HUES48 (cell line): ENCODE results near the gene C9.
"Not testable (repeated sequence)": the region's sequence is repeated elsewhere in the genome, so short reads cannot be mapped to it uniquely, and the experiment has no call there.

Experiments
- H3K27ac ChIP-seq: one replicate; pipeline ENCODE4 v1.7.0; 2013; ENCODE audit warnings: low read depth, low read length, inconsistent platforms
- H3K27me3 ChIP-seq: 2 replicates; pipeline ENCODE4 v1.6.1; 2013; ENCODE audit warnings: mild to moderate bottlenecking, low read length; ENCODE audit not compliant: control insufficient read depth, insufficient read depth
- H3K36me3 ChIP-seq: 2 replicates; pipeline ENCODE4 v1.6.1; 2013; ENCODE audit warnings: low read length; ENCODE audit not compliant: control insufficient read depth, insufficient read depth
- H3K4me1 ChIP-seq: 2 replicates; pipeline ENCODE4 v1.6.1; 2013; ENCODE audit warnings: mild to moderate bottlenecking, low read length; ENCODE audit not compliant: control insufficient read depth, insufficient read depth
- H3K4me3 ChIP-seq: 2 replicates; pipeline ENCODE4 v1.5.1; 2013; ENCODE audit warnings: mild to moderate bottlenecking, low read depth, low read length
- H3K9ac ChIP-seq: 2 replicates; pipeline ENCODE4 v1.6.1; 2013; ENCODE audit warnings: mild to moderate bottlenecking, low read depth, low read length, moderate library complexity
- H3K9me3 ChIP-seq: 2 replicates; pipeline ENCODE4 v1.6.1; 2013; ENCODE audit warnings: low read length; ENCODE audit not compliant: control insufficient read depth, insufficient read depth

Gene C9

DNA sequence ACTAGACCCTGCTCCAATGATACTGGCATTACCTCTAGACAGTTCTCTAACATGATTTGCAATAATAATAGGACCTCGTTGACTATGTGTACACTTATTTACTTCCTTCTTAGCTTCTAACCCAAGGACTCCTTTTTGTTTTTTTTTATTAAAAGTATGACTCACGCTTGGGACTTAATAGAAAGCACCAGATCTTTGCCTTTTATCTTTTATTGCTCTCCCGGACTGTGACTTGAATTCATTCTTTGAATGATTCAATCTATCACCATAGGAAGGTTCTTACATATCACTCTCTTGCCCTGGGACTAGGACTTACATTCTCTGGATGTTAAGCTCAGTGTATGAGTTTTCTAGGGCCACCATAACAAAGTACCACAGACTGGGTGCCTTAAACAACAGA is 9.0 kb downstream of the C9 start:
- no peak overlapping the region for H3K27ac ChIP-seq
- peaks cover 7% of the 10 kb centered on the region for H3K9me3 ChIP-seq
- no peaks in the 10 kb centered on the region for H3K4me1 ChIP-seq
- H3K36me3 ChIP-seq, result no peaks in the 10 kb centered on the region
- no peaks in the 10 kb centered on the region for H3K27me3 ChIP-seq
- no peak overlapping the region for H3K4me3 ChIP-seq
- no peak overlapping the region for H3K9ac ChIP-seq

DNA sequence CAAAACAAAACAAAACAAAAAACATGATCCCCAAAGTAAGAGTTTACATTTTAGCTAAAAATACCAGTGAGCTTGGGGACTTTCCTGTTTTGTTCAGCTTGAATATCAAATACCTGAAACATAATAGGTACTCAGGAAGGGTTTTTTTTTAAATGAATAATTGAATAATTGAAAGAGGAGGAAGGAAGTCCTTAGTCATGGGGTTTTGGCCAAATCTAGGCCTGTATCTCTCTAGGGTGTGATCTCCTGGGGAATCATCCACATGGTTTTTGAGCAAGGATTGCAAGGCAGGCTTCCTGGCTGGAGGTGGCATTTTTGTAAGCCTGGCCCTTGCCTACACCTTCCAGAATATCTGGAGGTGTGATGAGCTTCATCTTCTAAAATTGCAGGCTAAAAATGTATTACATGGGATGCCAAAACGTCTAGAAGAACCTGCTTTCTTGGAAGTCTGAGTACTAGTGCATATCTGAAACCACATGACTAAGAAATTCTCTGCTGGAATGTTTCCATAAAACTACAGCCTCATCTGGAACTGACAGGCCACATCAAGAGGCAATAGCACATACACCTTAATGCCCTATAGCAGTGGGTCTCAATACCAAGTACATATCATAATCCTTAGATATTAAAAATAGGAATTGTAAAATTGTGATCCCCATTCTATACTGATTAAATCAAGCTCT is 10.4 kb downstream of the C9 start:
- Histone ChIP-seq H3K9ac (no peak overlapping the region), H3K4me1 (no peaks in the 10 kb centered on the region), H3K27ac (no peak overlapping the region), H3K36me3 (no peaks in the 10 kb centered on the region), H3K9me3 (peaks cover 7% of the 10 kb centered on the region), H3K4me3 (no peak overlapping the region), H3K27me3 (no peaks in the 10 kb centered on the region)

DNA sequence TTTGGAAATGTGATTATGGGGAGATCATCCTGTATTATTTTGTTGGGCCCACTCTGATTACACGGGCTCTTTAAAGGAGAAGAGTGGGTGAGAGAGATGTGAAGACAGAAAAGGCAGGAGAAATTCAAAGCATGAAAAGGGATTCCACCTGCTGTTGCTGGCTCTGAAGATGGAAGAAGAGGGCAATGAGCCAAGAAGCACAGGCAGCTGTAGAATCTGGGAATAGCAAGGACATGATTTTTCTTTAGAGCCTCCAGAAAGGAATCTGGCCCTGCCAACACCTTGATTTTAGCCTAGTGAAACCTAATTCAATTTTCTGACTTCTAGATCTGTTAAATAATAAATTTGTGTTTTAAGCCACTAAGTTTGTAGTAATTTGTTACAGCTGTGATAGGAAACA is 11.3 kb downstream of the C9 start:
- Histone ChIP-seq H3K27ac (no peak overlapping the region), H3K9me3 (peaks cover 7% of the 10 kb centered on the region), H3K4me1 (no peaks in the 10 kb centered on the region), H3K36me3 (no peaks in the 10 kb centered on the region), H3K4me3 (no peak overlapping the region), H3K27me3 (no peaks in the 10 kb centered on the region), H3K9ac (no peak overlapping the region)

GRCh38 chr5:39352170-39352569 is 12.1 kb downstream of the C9 start:
- Histone ChIP-seq H3K36me3 (no peaks in the 10 kb centered on the region), H3K9me3 (peaks cover 7% of the 10 kb centered on the region), H3K4me3 (no peak overlapping the region), H3K9ac (no peak overlapping the region), H3K27ac (no peak overlapping the region), H3K27me3 (no peaks in the 10 kb centered on the region), H3K4me1 (no peaks in the 10 kb centered on the region)

DNA sequence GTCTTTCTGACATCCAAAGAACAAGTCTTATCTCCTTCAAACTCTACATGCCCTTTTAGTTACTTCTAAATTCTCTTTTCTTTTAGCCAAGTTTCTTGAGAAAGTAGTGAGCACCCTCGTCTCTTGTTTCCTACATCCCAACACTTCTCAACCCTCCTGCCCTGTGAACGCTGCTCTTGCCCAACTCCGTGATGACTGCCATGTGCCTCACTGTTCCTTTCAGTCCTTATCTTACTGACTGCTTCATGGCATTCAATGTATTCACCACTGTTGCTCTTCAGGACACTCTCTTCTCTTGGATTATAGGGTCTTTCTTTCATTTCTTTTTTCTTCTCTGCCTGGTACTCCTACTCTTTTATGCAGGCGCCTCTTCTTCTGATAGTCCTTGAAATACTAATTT is 14.8 kb downstream of the C9 start:
- no peak overlapping the region for H3K27ac ChIP-seq
- H3K9ac ChIP-seq, result no peak overlapping the region
- H3K27me3 ChIP-seq, result no peaks in the 10 kb centered on the region
- H3K4me3 ChIP-seq, result no peak overlapping the region
- no peaks in the 10 kb centered on the region for H3K36me3 ChIP-seq
- H3K4me1 ChIP-seq, result no peaks in the 10 kb centered on the region
- peaks cover 7% of the 10 kb centered on the region for H3K9me3 ChIP-seq

GRCh38 chr5:39342460-39342859 is 21.8 kb downstream of the C9 start:
- Histone ChIP-seq H3K9ac (no peak overlapping the region), H3K36me3 (no peaks in the 10 kb centered on the region), H3K27me3 (no peaks in the 10 kb centered on the region), H3K4me3 (no peak overlapping the region), H3K9me3 (peaks cover 7% of the 10 kb centered on the region), H3K4me1 (peaks cover 10% of the 10 kb centered on the region), H3K27ac (no peak overlapping the region)

GRCh38 chr5:39341896-39342295 is 22.4 kb downstream of the C9 start:
- H3K9ac ChIP-seq, result no peak overlapping the region
- peaks cover 10% of the 10 kb centered on the region for H3K4me1 ChIP-seq
- no peaks in the 10 kb centered on the region for H3K27me3 ChIP-seq
- no peaks in the 10 kb centered on the region for H3K36me3 ChIP-seq
- no peak overlapping the region for H3K27ac ChIP-seq
- H3K4me3 ChIP-seq, result no peak overlapping the region
- peaks cover 7% of the 10 kb centered on the region for H3K9me3 ChIP-seq

- H3K27ac ChIP-seq, result no peak overlapping the region
- H3K36me3 ChIP-seq, result no peaks in the 10 kb centered on the region
- H3K9me3 ChIP-seq, result peaks cover 7% of the 10 kb centered on the region
- H3K27me3 ChIP-seq, result no peaks in the 10 kb centered on the region
- no peak overlapping the region for H3K4me3 ChIP-seq
- H3K4me1 ChIP-seq, result peaks cover 10% of the 10 kb centered on the region
- H3K9ac ChIP-seq, result no peak overlapping the region
Observed at GRCh38 chr5:39340506-39340905, 23.8 kb downstream of the C9 start.

- H3K27ac ChIP-seq, result no peak overlapping the region
- H3K36me3 ChIP-seq, result no peaks in the 10 kb centered on the region
- H3K9me3 ChIP-seq, result peaks cover 13% of the 10 kb centered on the region
- no peak overlapping the region for H3K9ac ChIP-seq
- no peaks in the 10 kb centered on the region for H3K27me3 ChIP-seq
- no peak overlapping the region for H3K4me3 ChIP-seq
- H3K4me1 ChIP-seq, result peaks cover 6% of the 10 kb centered on the region
Observed at GRCh38 chr5:39337252-39337915, 26.9 kb downstream of the C9 start.

DNA sequence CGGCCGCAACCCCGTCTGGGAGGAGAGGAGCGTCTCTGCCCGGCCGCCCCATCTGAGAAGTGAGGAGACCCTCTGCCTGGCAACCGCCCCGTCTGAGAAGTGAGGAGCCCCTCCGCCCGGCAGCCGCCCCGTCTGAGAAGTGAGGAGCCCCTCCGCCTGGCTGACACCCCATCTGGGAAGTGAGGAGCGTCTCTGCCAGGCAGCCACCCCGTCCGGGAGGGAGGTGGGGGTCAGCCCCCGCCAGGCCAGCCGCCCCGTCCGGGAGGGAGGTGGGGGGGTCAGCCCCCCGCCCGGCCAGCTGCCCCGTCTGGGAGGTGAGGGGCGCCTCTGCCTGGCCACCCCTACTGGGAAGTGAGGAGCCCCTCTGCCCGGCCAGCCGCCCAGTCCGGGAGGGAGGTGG is 30.0 kb downstream of the C9 start:
- H3K4me1 ChIP-seq, H3K36me3 ChIP-seq, H3K27me3 ChIP-seq, H3K9ac ChIP-seq, H3K4me3 ChIP-seq, H3K27ac ChIP-seq: not testable (repeated sequence)
- H3K9me3 ChIP-seq, result peaks cover 13% of the 10 kb centered on the region

DNA sequence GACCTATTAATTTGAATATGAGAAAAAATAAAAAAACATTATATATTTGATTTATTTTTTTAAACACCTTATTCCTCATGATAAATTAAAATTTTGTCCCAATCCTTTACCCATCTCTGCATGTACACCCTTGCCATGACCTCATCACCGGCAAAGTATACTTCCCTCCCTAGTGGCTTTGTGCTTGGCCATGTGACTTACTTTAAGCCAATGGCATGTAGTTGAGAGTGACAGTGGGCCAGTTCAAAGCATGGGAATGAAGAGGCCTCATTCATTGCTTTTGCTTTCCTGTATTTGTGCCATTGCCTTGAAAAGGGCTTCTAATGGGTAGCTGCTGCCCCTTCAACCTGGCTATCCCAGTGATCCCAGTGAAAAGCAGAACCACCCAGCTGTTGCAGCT is 31.2 kb downstream of the C9 start:
- H3K4me1 ChIP-seq, result 0 out of 2 replicates have a peak, but pooled peaks cover 4% of the 10 kb centered on the region
- H3K4me3 ChIP-seq, result no peak overlapping the region
- H3K27me3 ChIP-seq, result no peaks in the 10 kb centered on the region
- no peak overlapping the region for H3K9ac ChIP-seq
- H3K9me3 ChIP-seq, result peaks cover 13% of the 10 kb centered on the region
- no peak overlapping the region for H3K27ac ChIP-seq
- no peaks in the 10 kb centered on the region for H3K36me3 ChIP-seq
